Transverse colon (tissue), 4 donors: Measurements from ENCODE around the gene MCUR1. TPM values are rescaled to one million over a fixed set of nuclear protein-coding genes. Genes with fewer than 3 reads are reported as not detected.

Experiments
- DNase-seq: peaks from one replicate; pipeline ENCODE4 v3.0.0-alpha.2; 2019
- H3K27ac ChIP-seq, 4 donors: fragments of 200-600 bp; sonication (generic); 2 replicates each; pipeline ENCODE4 v1.5.1; 2016 to 2018; ENCODE audit warnings: inconsistent platforms in 4 of 4
- H3K27me3 ChIP-seq: fragments of 200-600 bp; sonication (generic); 2 replicates; pipeline ENCODE4 v1.5.1; 2017; ENCODE audit warnings: inconsistent platforms
- H3K36me3 ChIP-seq, 4 donors: fragments of 200-600 bp; sonication (generic); 2 replicates each; pipeline ENCODE4 v1.5.1; 2017 to 2019; ENCODE audit warnings: inconsistent platforms in 4 of 4
- H3K4me1 ChIP-seq, 4 donors: fragments of 200-600 bp; sonication (generic); 2 replicates each; pipeline ENCODE4 v1.5.1; 2017 to 2020; ENCODE audit warnings: inconsistent platforms in 4 of 4
- H3K4me3 ChIP-seq, 4 donors: fragments of 200-600 bp; sonication (generic); 1 replicate in 1 of 4; 2 replicates in 3 of 4; pipeline versions ENCODE4 v1.5.1 to v1.6.1; 2017 to 2019; ENCODE audit warnings: inconsistent platforms in 4 of 4
- H3K9me3 ChIP-seq, 2 donors: fragments of 200-600 bp; sonication (generic); 2 replicates each; pipeline ENCODE4 v1.5.1; 2017 to 2019; ENCODE audit warnings: inconsistent platforms in 2 of 2
- CTCF ChIP-seq, 5 experiments: fragments of 200-600 bp in 3 of 5; fragments of 450-650 bp in 2 of 5; sonication (generic) in 3 of 5; IDR thresholded peaks; 1 replicate in 2 of 5; 2 replicates in 3 of 5; pipeline ENCODE4 v1.5.1; 2016 to 2017; ENCODE audit warnings: antibody characterized with exemption in 5 of 5, inconsistent platforms in 3 of 5, mild to moderate bottlenecking in 2 of 5, moderate library complexity in 1 of 5
- EP300 ChIP-seq: sonication (generic); formaldehyde crosslinking; IDR thresholded peaks from one replicate; pipeline ENCODE4 v1.6.1; 2017; ENCODE audit warnings: antibody characterized with exemption, low read depth
- POLR2A ChIP-seq: fragments of 450-650 bp; IDR thresholded peaks from one replicate; pipeline ENCODE4 v1.6.1; 2016; ENCODE audit warnings: antibody characterized with exemption, mild to moderate bottlenecking, moderate library complexity
- POLR2AphosphoS5 ChIP-seq, 3 donors: sonication (generic); formaldehyde crosslinking; IDR thresholded peaks; one replicate each; pipeline ENCODE4 v1.6.1; 2016; ENCODE audit warnings: antibody characterized with exemption in 3 of 3
- WGBS, 2 donors: methylation state at CpG; one replicate each; pipeline ENCODE4 v1.1.5; 2018; ENCODE audit warnings: low coverage in 1 of 2; 5-methylcytosine and 5-hydroxymethylcytosine counted together
- in situ Hi-C, 4 donors: fragments of 200-750 bp; cut with MboI; loops; one replicate each; pipeline versions ENCODE4 v1.15.0 to v1.15.1; 2017; ENCODE audit warnings: low sequenced_read_pairs in 3 of 4, low pct_ligation_motif_present in 1 of 4, low pct_unique_long_range_greater_than_20kb in 1 of 4
- intact Hi-C: fragments of 100-400 bp; cut with DNase I; formaldehyde crosslinking; loops from one replicate; pipeline ENCODE4 v1.15.1; 2023; ENCODE audit warnings: low total_unique reads
- total RNA-seq, 4 donors: library from RNA; depleted of rRNA; stranded (reverse); fragments of >200 nt; gene quantifications; one replicate each; pipeline ENCODE4 v1.1.0, GENCODE V29; 2016

MCUR1 gene
- total RNA-seq, 4 donors from 2014 or later, result 25.7 to 58.7 (median 31.1) TPM

GRCh38 chr6:13848522-13849150 is 34.3 kb upstream of the MCUR1 start:
- H3K36me3 ChIP-seq, result no peaks in the 10 kb centered on the region
- TF ChIP-seq POLR2AphosphoS5 (IDR thresholded peaks at IDR 0.05), result no peak
- TF ChIP-seq EP300, result no peak
- no peak for TF ChIP-seq POLR2A
- no peak for TF ChIP-seq CTCF (IDR thresholded peaks at IDR 0.05)
- in situ Hi-C loops (no loop called here), intact Hi-C loops (no loop called here)
- WGBS, 2 donors, result 72% methylated on average over 5 of the region's 5 CpGs; no CpG with 5 or more reads in 1 of the 2 donors
- H3K4me3 ChIP-seq, result no peak overlapping the region
- H3K4me1 ChIP-seq, result no peaks in the 10 kb centered on the region
- no peak for DNase-seq
- H3K27ac ChIP-seq, result no peak overlapping the region
- no peaks in the 10 kb centered on the region for H3K9me3 ChIP-seq
- H3K27me3 ChIP-seq, result no peaks in the 10 kb centered on the region

- intact Hi-C loops, result no loop called here
- Histone ChIP-seq H3K4me3 (no peak overlapping the region), H3K27me3 (no peaks in the 10 kb centered on the region), H3K36me3 (no peaks in the 10 kb centered on the region), H3K27ac (no peak overlapping the region), H3K4me1 (no peaks in the 10 kb centered on the region), H3K9me3 (no peaks in the 10 kb centered on the region)
- WGBS, 2 donors, result 72 to 78% methylated on average over 10 to 11 of the region's 11 CpGs
- in situ Hi-C loops, result no loop called here
- no peak for TF ChIP-seq POLR2A
- TF ChIP-seq POLR2AphosphoS5 (IDR thresholded peaks at IDR 0.05), result no peak
- TF ChIP-seq EP300, result no peak
- no peak for TF ChIP-seq CTCF (IDR thresholded peaks at IDR 0.05)
- DNase-seq, result no peak
These were observed 33.1 kb upstream of the MCUR1 start for GRCh38 chr6:13847326-13848050.

- Histone ChIP-seq H3K9me3 (no peaks in the 10 kb centered on the region), H3K36me3 (no peaks in the 10 kb centered on the region), H3K4me3 (no peak overlapping the region), H3K4me1 (no peaks in the 10 kb centered on the region), H3K27ac (no peak overlapping the region), H3K27me3 (no peaks in the 10 kb centered on the region)
- intact Hi-C loops, result no loop called here
- WGBS, 2 donors, result 76% methylated on average over 13 of the region's 13 CpGs; no CpG with 5 or more reads in 1 of the 2 donors
- no peak for TF ChIP-seq EP300
- no peak for TF ChIP-seq POLR2AphosphoS5 (IDR thresholded peaks at IDR 0.05)
- no peak for TF ChIP-seq CTCF (IDR thresholded peaks at IDR 0.05)
- no peak for TF ChIP-seq POLR2A
- in situ Hi-C loops, result no loop called here
- DNase-seq, result no peak
These were observed 32.5 kb upstream of the MCUR1 start for GRCh38 chr6:13846841-13847240.

DNA sequence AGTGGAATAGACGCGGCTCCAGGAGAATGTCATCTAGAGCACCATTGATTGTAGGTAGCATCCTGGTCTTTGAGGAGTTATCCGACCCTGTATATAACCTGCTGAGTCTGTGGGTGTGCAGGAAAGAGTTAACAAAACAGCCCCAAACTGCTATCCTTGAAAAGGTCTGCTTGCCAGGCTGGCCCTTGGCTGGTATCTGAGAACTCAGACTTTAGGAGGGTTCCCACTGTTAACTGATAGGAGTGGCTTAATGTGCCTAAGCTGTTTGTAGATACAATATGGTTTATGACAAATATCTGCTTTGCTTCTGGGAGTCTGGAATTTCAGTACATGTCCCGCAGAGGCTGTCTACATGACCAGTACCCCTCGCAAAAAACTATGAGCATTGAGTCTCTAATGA is 27.6 kb upstream of the MCUR1 start:
- Histone ChIP-seq H3K4me1 (no peaks in the 10 kb centered on the region), H3K27ac (no peak overlapping the region), H3K4me3 (no peak overlapping the region), H3K27me3 (no peaks in the 10 kb centered on the region), H3K9me3 (no peaks in the 10 kb centered on the region), H3K36me3 (no peaks in the 10 kb centered on the region)
- intact Hi-C loops, result loop anchor here (5.0 kb wide), 1 partner anchor 2000 kb away; no protein-coding TSS in a partner anchor
- DNase-seq, result no peak
- 89 to 90% methylated on average over 3 to 5 of the region's 5 CpGs for WGBS, 2 donors
- TF ChIP-seq EP300 (no peak), CTCF (IDR thresholded peaks at IDR 0.05) (no peak), POLR2A (no peak), POLR2AphosphoS5 (IDR thresholded peaks at IDR 0.05) (no peak)
- in situ Hi-C loops, result no loop called here
